HG03095 (cell line): Measurements from ENCODE around the gene CP.
"Not testable (repeated sequence)": the region's sequence is repeated elsewhere in the genome, so short reads cannot be mapped to it uniquely, and the experiment has no call there.

ENCODE experiments used
- ATAC-seq: cut with Tn5 transposase; IDR thresholded peaks from one replicate; pipeline ENCODE4 v1.9.1; 2021; ENCODE audit warnings: moderate library complexity; ENCODE audit not compliant: unreplicated experiment

CP gene

GRCh38 chr3:149221783-149222517, at the start of gene CP:
CP (minus strand) TSS chr3:149221829; CDS start chr3:149221792, 37 bp downstream.
- ATAC-seq: no peak

GRCh38 chr3:149270180-149270579, 48.6 kb upstream of the CP start:
- no peak for ATAC-seq

DNA sequence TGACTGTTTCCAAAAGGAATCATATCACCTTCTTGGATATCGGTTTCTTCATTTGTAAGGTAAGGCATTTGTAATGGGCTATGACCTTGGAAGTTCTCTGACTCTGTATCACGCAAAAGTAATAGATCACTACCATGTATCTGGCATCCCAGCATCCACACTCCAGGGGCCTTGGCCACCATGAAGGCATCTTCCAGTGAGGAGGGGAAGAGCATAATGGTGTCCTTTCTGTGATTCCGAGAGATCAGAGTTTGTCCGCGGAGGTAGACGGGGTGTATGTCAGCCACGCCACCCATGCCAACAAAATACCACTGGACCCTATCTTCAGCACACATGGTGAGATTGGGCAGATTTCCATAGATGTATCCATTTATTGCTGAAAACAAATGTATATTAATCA, 48.1 kb upstream of the CP start:
- ATAC-seq: no peak

DNA sequence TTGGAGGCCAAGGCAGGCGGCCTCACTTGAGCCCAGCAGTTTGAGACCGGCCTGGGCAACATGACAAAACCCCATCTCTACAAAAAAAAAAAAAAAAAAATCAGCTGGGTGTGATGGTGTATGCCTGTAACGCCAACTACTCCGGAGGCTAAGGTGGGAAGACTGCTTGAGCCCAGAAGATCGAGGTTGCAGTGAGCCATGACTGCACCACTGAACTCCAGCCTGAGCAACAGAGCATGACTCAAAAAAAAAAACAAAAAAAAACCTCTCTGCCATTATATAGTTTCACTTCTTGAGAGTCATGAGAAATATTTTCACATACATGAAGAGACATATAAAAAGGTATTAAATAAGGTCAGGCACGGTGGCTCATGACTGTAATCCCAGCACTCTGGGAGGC, 45.9 kb upstream of the CP start:
- peak; percentile 62 for ATAC-seq

- no peak for ATAC-seq
Measured at GRCh38 chr3:149266736-149267135, 45.1 kb upstream of the CP start.

GRCh38 chr3:149263856-149264255, 42.2 kb upstream of the CP start:
- no peak for ATAC-seq

GRCh38 chr3:149258714-149259113, 37.1 kb upstream of the CP start:
- no peak for ATAC-seq

DNA sequence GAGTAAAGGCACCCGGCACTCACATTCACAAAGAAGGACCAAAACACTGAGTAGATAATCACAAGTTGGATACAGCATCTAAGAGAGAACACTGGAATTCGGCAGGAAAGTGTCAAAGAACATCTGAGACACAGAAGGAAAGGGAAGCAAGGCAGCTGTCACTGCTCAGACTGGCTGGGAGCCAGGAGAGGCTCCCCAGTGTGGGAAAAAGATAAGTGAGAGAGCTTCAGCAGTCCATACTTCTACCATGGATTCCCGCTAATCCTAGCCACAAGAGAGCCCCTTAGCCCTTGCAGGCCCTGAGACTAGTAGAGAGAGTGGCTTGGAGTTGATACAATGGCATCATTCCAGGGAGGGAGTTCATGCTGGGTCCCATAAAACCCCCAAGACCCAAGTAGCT, 36.7 kb upstream of the CP start:
- ATAC-seq: no peak

GRCh38 chr3:149252272-149252671, 30.6 kb upstream of the CP start:
- no peak for ATAC-seq

GRCh38 chr3:149251186-149251585, 29.6 kb upstream of the CP start:
- ATAC-seq: no peak

GRCh38 chr3:149247929-149248691, 26.5 kb upstream of the CP start:
- peak; percentile 45 for ATAC-seq

DNA sequence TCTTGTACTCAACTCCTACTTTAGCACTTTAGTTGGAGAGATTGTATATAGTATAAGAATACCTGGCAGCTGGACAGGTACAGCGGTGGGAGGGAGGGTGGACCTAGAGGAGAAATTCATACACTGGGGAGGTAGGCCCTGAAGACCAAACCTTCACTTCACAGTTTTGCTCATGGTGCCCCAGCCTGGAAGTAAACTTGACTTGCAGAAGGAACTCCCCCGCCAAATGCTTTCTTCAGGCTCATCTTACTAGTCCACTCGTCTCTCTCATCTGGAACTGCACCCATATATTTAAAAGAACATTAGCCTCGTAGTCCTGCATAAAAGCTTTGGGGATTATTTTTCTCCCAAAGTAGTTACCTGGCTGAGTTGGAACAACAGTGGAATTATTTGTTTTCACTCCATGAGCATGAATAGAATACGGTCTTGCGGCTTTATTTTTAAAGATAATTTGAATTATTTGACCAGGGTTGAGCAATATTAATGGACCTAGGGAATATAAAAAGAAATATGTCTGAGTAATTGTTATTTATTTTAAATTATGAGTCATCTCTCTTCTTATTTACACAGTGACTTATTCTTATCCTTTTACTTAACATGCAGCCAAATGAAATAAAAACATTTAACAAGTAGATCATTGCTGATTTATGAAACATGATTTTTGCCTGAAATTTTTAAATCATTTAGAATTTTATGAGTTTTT, 25.5 kb upstream of the CP start:
- ATAC-seq: no peak

DNA sequence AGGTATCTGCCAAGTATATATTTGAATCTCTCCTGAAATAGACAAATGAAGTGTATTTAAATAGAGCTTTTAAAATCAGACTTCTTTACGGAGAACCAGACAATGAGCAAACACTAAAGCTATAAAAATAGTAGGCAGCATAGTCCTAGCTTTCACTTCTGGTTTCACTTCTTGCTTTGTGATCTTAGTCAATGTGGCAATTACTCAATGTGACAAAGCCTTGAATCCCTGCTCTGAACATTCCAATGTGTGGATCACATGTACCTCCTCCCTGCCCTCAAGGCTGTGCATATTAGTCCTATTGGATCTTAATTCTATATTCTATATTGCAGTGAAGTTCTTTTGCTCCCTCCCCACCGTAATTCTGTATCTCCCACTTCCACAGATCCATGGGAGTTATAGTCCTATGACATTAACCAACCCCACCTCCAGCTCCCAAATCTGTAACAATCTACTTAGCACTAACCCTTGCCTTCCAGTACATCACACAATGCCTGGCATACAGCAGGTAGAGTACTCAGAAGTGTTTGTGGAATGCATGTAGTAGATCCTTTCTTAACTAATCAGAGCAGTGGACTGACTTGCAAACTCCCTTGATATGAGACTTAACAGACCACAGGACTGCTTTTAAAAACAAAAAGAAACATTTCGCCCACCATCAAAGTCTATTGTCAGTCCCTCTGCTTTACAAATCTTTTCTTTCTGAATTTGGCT, 24.3 kb upstream of the CP start:
- peak; percentile 71 for ATAC-seq

DNA sequence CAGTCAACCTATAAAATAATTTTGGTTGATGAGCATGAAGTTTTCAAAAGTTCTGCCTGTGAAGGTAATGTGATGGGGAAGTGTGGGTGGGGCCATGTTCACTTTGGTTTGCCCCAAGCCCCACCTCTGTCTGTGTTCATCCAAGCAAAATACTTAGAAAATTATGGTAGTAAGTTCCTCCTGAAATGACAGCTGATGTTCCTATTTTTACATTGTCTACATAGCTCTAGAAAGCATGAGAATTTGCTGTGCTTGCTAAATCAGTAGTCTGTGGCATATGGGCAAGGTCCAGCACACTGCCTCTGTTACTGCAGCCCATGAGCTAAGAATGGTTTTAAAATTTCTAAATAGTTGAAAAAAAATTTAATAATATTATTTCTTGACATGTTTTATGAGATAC, 21.9 kb upstream of the CP start:
- ATAC-seq: peak; percentile 36

GRCh38 chr3:149239357-149239936, 17.8 kb upstream of the CP start:
- no peak for ATAC-seq

- ATAC-seq: not testable (repeated sequence)
Measured at GRCh38 chr3:149238268-149238667, 16.6 kb upstream of the CP start.

GRCh38 chr3:149235599-149236424, 14.2 kb upstream of the CP start:
- ATAC-seq: no peak

DNA sequence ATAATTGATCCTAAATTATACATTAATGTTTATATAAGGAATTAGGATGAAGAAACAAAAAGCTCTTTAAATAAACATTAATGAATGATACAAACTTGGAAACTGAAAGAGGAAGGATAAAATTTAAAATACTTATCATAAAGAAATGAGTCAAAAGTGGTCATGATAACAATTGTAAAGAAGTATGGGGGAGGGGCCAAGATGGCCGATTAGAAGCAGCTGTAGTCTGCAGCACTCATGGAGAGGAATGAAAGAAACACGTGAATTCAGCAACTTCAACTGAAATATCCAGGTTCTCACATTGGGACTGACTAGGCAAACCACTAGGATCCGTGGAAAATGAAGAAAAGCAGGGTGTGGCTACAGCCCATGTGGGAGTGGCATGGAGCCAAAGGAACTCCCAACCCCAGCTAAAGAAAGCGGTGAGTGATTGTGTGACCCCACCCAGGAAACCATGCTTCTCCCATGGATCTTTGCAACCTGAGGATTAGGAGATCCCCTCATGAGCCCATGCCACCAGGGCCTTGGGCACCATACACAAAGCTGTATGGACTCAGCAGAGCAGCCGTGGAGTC, 13.1 kb upstream of the CP start:
- ATAC-seq: no peak

- ATAC-seq: no peak
Measured at GRCh38 chr3:149233323-149233722, 11.7 kb upstream of the CP start.

DNA sequence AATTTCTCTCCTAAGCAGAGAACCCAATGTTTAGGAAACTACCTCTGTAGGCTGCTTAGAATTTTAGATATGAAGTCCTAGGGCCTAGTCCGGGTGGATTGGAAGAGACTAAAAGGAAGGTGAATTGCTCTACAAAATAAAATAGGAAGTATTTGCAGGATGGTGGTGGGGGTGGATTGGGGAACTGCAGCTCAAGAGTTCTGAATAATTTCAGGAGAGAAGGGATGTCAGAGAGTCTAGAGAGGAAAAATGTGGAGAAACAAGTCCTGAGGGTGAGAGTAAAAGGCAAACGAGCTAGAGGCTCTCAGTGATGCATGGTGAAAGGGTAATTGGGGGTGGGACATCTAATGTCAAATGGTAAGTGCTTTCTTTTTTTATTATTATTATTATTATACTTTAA, 10.2 kb upstream of the CP start:
- no peak for ATAC-seq
